HepG2 (cell line): Measurements from ENCODE around the gene UBB. TPM values are rescaled to one million over a fixed set of nuclear protein-coding genes. Genes with fewer than 3 reads are reported as not detected.

Experiments
- ATAC-seq: fragments of 200-7000 bp; cut with Tn5 transposase; 3 replicates; pipeline ENCODE4 v1.9.1; 2020; ENCODE audit warnings: mild to moderate bottlenecking, moderate library complexity
- BruUV-seq: library from RNA; stranded (reverse); fragments of 400-500 nt; replicated peaks from 2 replicates; lab custom pipeline; 2021; lab: Mats Ljungman, UMichigan
- CTCF ChIA-PET: fragments of 300-600 bp; formaldehyde crosslinking; extraction: SDS; loops from one replicate; lab custom pipeline; 2021; ENCODE audit warnings: low total read pairs, inconsistent platforms, low intra/inter-chr PET ratio; lab: Yijun Ruan, JAX
- POLR2A ChIA-PET: fragments of 350-600 bp; sonication (Branson Sonifier 250); formaldehyde crosslinking; loops from one replicate; lab custom pipeline; 2020; ENCODE audit warnings: antibody characterized with exemption, inconsistent platforms; lab: Yijun Ruan, JAX
- DNase-seq: peaks from one replicate; pipeline ENCODE4 v3.0.0-alpha.2; 2015; ENCODE audit warnings: low spot score
- FAIRE-seq: peaks from 3 replicates; lab custom pipeline; 2011; peaks lifted over from hg19 to GRCh38; lab: Jason Lieb, UNC
- H2AFZ ChIP-seq: one replicate; pipeline ENCODE4 v1.6.1; 2011; ENCODE audit warnings: low read length, inconsistent platforms
- H3K27ac ChIP-seq: fragments of 300-600 bp; 3 replicates; pipeline ENCODE4 v1.8.0; 2011; ENCODE audit warnings: mixed run types, mild to moderate bottlenecking, mixed read lengths, low read length, inconsistent platforms; ENCODE audit not compliant: insufficient read depth; ENCODE audit errors: extremely low read length
- H3K27me3 ChIP-seq, 2 experiments: fragments of 200-600 bp in 1 of 2; 2 replicates in 1 of 2; 3 replicates in 1 of 2; pipeline versions ENCODE4 v1.6.0 to v1.8.0; 2011; ENCODE audit warnings: low read length in 2 of 2, mild to moderate bottlenecking in 2 of 2, moderate library complexity in 2 of 2, inconsistent platforms in 1 of 2; ENCODE audit not compliant: insufficient read depth in 2 of 2, control insufficient read depth in 1 of 2
- H3K36me3 ChIP-seq, 2 experiments: fragments of 200-600 bp in 1 of 2; replicated peaks in 1 of 2; 2 replicates in 1 of 2; 3 replicates in 1 of 2; pipeline versions ENCODE4 v1.5.1 to v1.8.0; 2011; ENCODE audit warnings: low read length in 2 of 2, inconsistent platforms in 1 of 2; ENCODE audit not compliant: insufficient read depth in 2 of 2, control insufficient read depth in 1 of 2
- H3K4me1 ChIP-seq: 2 replicates; pipeline ENCODE4 v1.5.1; 2012; ENCODE audit warnings: low read length, inconsistent platforms; ENCODE audit not compliant: insufficient read depth
- H3K4me2 ChIP-seq: 2 replicates; pipeline ENCODE4 v1.6.0; 2011; ENCODE audit warnings: low read depth, low read length, inconsistent platforms
- H3K4me3 ChIP-seq, 3 experiments: fragments of 200-600 bp in 1 of 3; sonication (generic), shearing (Covaris generic) in 1 of 3; replicated peaks in 1 of 3; 2 replicates each; pipeline ENCODE4 v1.5.1; 2011 to 2016; ENCODE audit warnings: low read length in 3 of 3, inconsistent platforms in 2 of 3, low read depth in 2 of 3, mild to moderate bottlenecking in 2 of 3, control low read depth in 1 of 3, mixed read lengths in 1 of 3; ENCODE audit not compliant: insufficient read depth in 1 of 3
- H3K79me2 ChIP-seq: one replicate; pipeline ENCODE4 v1.6.1; 2011; ENCODE audit warnings: low read length, inconsistent platforms; ENCODE audit not compliant: insufficient read depth
- H3K9ac ChIP-seq: 2 replicates; pipeline ENCODE4 v1.6.0; 2011; ENCODE audit warnings: mild to moderate bottlenecking, low read depth, low read length, inconsistent platforms; ENCODE audit not compliant: insufficient read depth
- H3K9me3 ChIP-seq: 2 replicates; pipeline ENCODE4 v1.5.1; 2012; ENCODE audit warnings: mild to moderate bottlenecking, low read length
- H4K20me1 ChIP-seq: 2 replicates; pipeline ENCODE4 v1.6.0; 2011; ENCODE audit warnings: inconsistent platforms, mild to moderate bottlenecking, low read length, moderate library complexity; ENCODE audit not compliant: insufficient read depth
- SRSF9 ChIP-seq: fragments of 200-400 bp; formaldehyde crosslinking; IDR thresholded peaks from 2 replicates; pipeline ENCODE4 v1.6.1; 2018; ENCODE audit warnings: borderline replicate concordance, mild to moderate bottlenecking, low read depth, low read length; ENCODE audit not compliant: insufficient read depth, poor library complexity, severe bottlenecking
- ZFP41 ChIP-seq: sonication (generic); formaldehyde crosslinking; IDR thresholded peaks from 2 replicates; pipeline ENCODE4 v1.4.0; 2020; ENCODE audit warnings: mild to moderate bottlenecking, missing genetic modification reagents, borderline replicate concordance
- ZNF407 ChIP-seq: sonication (generic); formaldehyde crosslinking; IDR thresholded peaks from one replicate; pipeline ENCODE4 v1.5.1; 2020; ENCODE audit warnings: mild to moderate bottlenecking, missing genetic modification reagents; ENCODE audit errors: not compliant biosample characterization
- ZNF747 ChIP-seq: sonication (generic); formaldehyde crosslinking; IDR thresholded peaks from 2 replicates; pipeline ENCODE4 v1.8.1; 2023; ENCODE audit warnings: missing genetic modification reagents, mild to moderate bottlenecking, borderline replicate concordance
- ZNF768 ChIP-seq: sonication (generic); formaldehyde crosslinking; IDR thresholded peaks from 2 replicates; pipeline ENCODE4 v1.4.0; 2020; ENCODE audit warnings: missing genetic modification reagents
- ZNF879 ChIP-seq: sonication (generic); formaldehyde crosslinking; IDR thresholded peaks from 2 replicates; pipeline ENCODE4 v1.8.1; 2023; ENCODE audit warnings: missing genetic modification reagents
- ZUFSP ChIP-seq: sonication (generic); formaldehyde crosslinking; IDR thresholded peaks from 2 replicates; pipeline ENCODE4 v1.9.0; 2021; ENCODE audit warnings: missing genetic modification reagents, mild to moderate bottlenecking, borderline replicate concordance
- WGBS: methylation state at CpG from one replicate; pipeline ENCODE4 v1.1.6; 2017; ENCODE audit warnings: low lambda C conversion rate; 5-methylcytosine and 5-hydroxymethylcytosine counted together
- in situ Hi-C: cut with HindIII; loops from 2 replicates; pipeline ENCODE4 v1.10.0; 2017; ENCODE audit warnings: low pct_unique_long_range_greater_than_20kb; ENCODE audit not compliant: extremely low pct_ligation_motif_present
- intact Hi-C: fragments of 100-400 bp; cut with micrococcal nuclease; formaldehyde crosslinking; loops from one replicate; pipeline ENCODE4 v1.10.0; 2022; ENCODE audit not compliant: unreplicated experiment
- polyA plus RNA-seq, 8 experiments: library from polyadenylated mRNA; depleted of rRNA in 3 of 8; stranded (reverse) in 7 of 8; unstranded in 1 of 8; fragments of >200 nt; fragmentation: Illumina TruSeq in 4 of 8; extraction: Trizol in 4 of 8; gene quantifications; 2 replicates each; pipeline versions ENCODE4 v1.2.1 to v1.2.3, GENCODE V29; 2011 to 2016; ENCODE audit warnings: low read depth in 4 of 8, missing spikeins in 1 of 8, mixed read lengths in 1 of 8; ENCODE audit not compliant: insufficient read depth in 1 of 8
- total RNA-seq, 5 experiments: library from RNA; depleted of rRNA; stranded (reverse); fragments of >200 nt; fragmentation: Illumina TruSeq; extraction: Trizol; gene quantifications; 2 replicates each; pipeline ENCODE4 v1.2.3, GENCODE V29; 2016; ENCODE audit warnings: low read depth in 1 of 5

Gene UBB
- total and polyA plus RNA-seq, 2 of the 13 experiments (the other 11 are each of a cell fraction or from before 2014, with no cell fraction given), result 1,130 to 2,066 TPM

GRCh38 chr17:16354585-16354984 lies 26.3 kb upstream of the UBB start:
- no peaks in the 10 kb centered on the region for H3K27me3 ChIP-seq
- ATAC-seq (no peak), DNase-seq (no peak), FAIRE-seq (no peak)
- BruUV-seq, result no TSS peak
- H3K4me1 ChIP-seq, result peaks cover 26% of the 10 kb centered on the region
- CTCF ChIA-PET, result no interaction called here
- WGBS, result 96% methylated on average over 14 of the region's 14 CpGs
- no peak overlapping the region for H2AFZ ChIP-seq
- no peak overlapping the region for H3K4me2 ChIP-seq
- H3K79me2 ChIP-seq, result peaks cover 30% of the 10 kb centered on the region
- intact Hi-C loops, result loop anchor here (5.0 kb wide), 2 partner anchors 42 to 137 kb away; partner anchors contain the start of genes NCOR1 and PIGL
- POLR2A ChIA-PET, result interaction anchor here (1.2 to 1.5 kb wide), 2 partner anchors 9 to 57 kb away, joined by 3 to 4 read pairs; no protein-coding TSS in a partner anchor
- no peak for TF ChIP-seq ZNF879 (CRISPR knock-in tag)
- no peak for TF ChIP-seq SRSF9
- TF ChIP-seq ZUFSP, result no peak
- no peak for TF ChIP-seq ZNF747 (CRISPR knock-in tag)
- TF ChIP-seq ZNF768 (CRISPR knock-in tag), result no peak
- TF ChIP-seq ZNF407 (CRISPR knock-in tag), result no peak
- TF ChIP-seq ZFP41 (CRISPR knock-in tag), result no peak
- no peak overlapping the region for H3K4me3 ChIP-seq
- H3K9me3 ChIP-seq, result no peaks in the 10 kb centered on the region
- no peak overlapping the region for H3K9ac ChIP-seq
- no peak overlapping the region for H3K27ac ChIP-seq
- in situ Hi-C loops, result loop anchor here (5.0 kb wide), 1 partner anchor 67 kb away; no protein-coding TSS in a partner anchor
- H4K20me1 ChIP-seq, result peaks cover 10% of the 10 kb centered on the region
- H3K36me3 ChIP-seq, result peaks cover 0 to 4% of the 10 kb centered on the region in 2 experiments; a peak in 2 of 5 replicates
